Suprapubic skin (tissue), 4 donors: ENCODE measurements around the gene RSRP1. TPM values are rescaled to one million over a fixed set of nuclear protein-coding genes. Genes with fewer than 3 reads are reported as not detected.
"Not testable (repeated sequence)": the region's sequence is repeated elsewhere in the genome, so short reads cannot be mapped to it uniquely, and the experiment has no call there.

Experiments
- DNase-seq, 2 donors: peaks; one replicate each; pipeline ENCODE4 v3.0.0-alpha.2; 2019; ENCODE audit warnings: low spot score in 2 of 2
- H3K27ac ChIP-seq: fragments of 200-600 bp; sonication (generic); one replicate; pipeline ENCODE4 v1.5.1; 2019
- H3K27me3 ChIP-seq: fragments of 200-600 bp; sonication (generic); one replicate; pipeline ENCODE4 v1.5.1; 2019
- H3K36me3 ChIP-seq: fragments of 200-600 bp; sonication (generic); one replicate; pipeline ENCODE4 v1.5.1; 2019
- H3K4me1 ChIP-seq: fragments of 200-600 bp; sonication (generic); one replicate; pipeline ENCODE4 v1.5.1; 2019
- H3K4me3 ChIP-seq: fragments of 200-600 bp; sonication (generic); one replicate; pipeline ENCODE4 v1.5.1; 2019; ENCODE audit warnings: mild to moderate bottlenecking
- H3K9me3 ChIP-seq: fragments of 200-600 bp; sonication (generic); one replicate; pipeline ENCODE4 v1.5.1; 2019
- CTCF ChIP-seq, 2 donors: fragments of 200-600 bp in 1 of 2; fragments of 450-650 bp in 1 of 2; sonication (generic) in 1 of 2; IDR thresholded peaks; one replicate each; pipeline ENCODE4 v1.5.1; 2016 to 2019; ENCODE audit warnings: antibody characterized with exemption in 2 of 2, mild to moderate bottlenecking in 1 of 2, moderate library complexity in 1 of 2
- EP300 ChIP-seq: sonication (generic); formaldehyde crosslinking; IDR thresholded peaks from one replicate; pipeline ENCODE4 v1.6.1; 2017; ENCODE audit warnings: antibody characterized with exemption
- POLR2A ChIP-seq, 2 donors: fragments of 450-650 bp; IDR thresholded peaks; one replicate each; pipeline ENCODE4 v1.6.1; 2017; ENCODE audit warnings: antibody characterized with exemption in 2 of 2, mild to moderate bottlenecking in 2 of 2, moderate library complexity in 2 of 2
- POLR2AphosphoS5 ChIP-seq, 3 donors: sonication (generic); formaldehyde crosslinking; IDR thresholded peaks; one replicate each; pipeline ENCODE4 v1.6.1; 2017; ENCODE audit warnings: antibody characterized with exemption in 3 of 3
- WGBS: methylation state at CpG from one replicate; pipeline ENCODE4 v1.1.5; 2018; 5-methylcytosine and 5-hydroxymethylcytosine counted together
- total RNA-seq, 4 donors: library from RNA; depleted of rRNA; stranded (reverse); fragments of >200 nt; gene quantifications; one replicate each; pipeline ENCODE4 v1.1.0, GENCODE V29; 2016

The RSRP1 gene
- total RNA-seq = 100 to 1,000 TPM in 3 of 4 donors, 10 to 100 TPM in 1; 78.9 to 304 (median 120) TPM

- H3K27ac ChIP-seq = peak within 1 kb of the TSS; percentile 99
- 1% methylated on average over 32 of the region's 79 CpGs for WGBS
- peaks cover 31% of the 10 kb centered on the region for H3K4me1 ChIP-seq
- TF ChIP-seq POLR2A (IDR thresholded peaks at IDR 0.05) (peak; percentile 98 to 100), EP300 (no peak), CTCF (IDR thresholded peaks at IDR 0.05) (no peak), POLR2AphosphoS5 (IDR thresholded peaks at IDR 0.05) (peak; percentile 99 to 100 (median 99))
- no peaks in the 10 kb centered on the region for H3K9me3 ChIP-seq
- no peaks in the 10 kb centered on the region for H3K27me3 ChIP-seq
- DNase-seq = peak; percentile 99 to 100
- H3K36me3 ChIP-seq = peaks cover 31% of the 10 kb centered on the region
- peak within 1 kb of the TSS; percentile 80 for H3K4me3 ChIP-seq
Observed at GRCh38 chr1:25247024-25247828, at the start of gene RSRP1. RSRP1 (minus strand) TSS chr1:25247454; CDS start chr1:25246963, 491 bp downstream.

- DNase-seq = not testable (repeated sequence)
- 90% methylated on average over 2 of the region's 8 CpGs for WGBS
Observed at GRCh38 chr1:25296501-25296900, 49.2 kb upstream of the RSRP1 start.

GRCh38 chr1:25294889-25295826 lies 47.9 kb upstream of the RSRP1 start:
- not testable (repeated sequence) for H3K4me3 ChIP-seq, H3K27me3 ChIP-seq, H3K9me3 ChIP-seq, H3K36me3 ChIP-seq, H3K27ac ChIP-seq, H3K4me1 ChIP-seq, DNase-seq
- 82% methylated on average over 6 of the region's 14 CpGs for WGBS

More at GRCh38 chr1:25296501-25296900, 49.2 kb upstream of the RSRP1 start:
- not testable (repeated sequence) for H3K4me1 ChIP-seq, H3K4me3 ChIP-seq, H3K9me3 ChIP-seq, H3K27ac ChIP-seq, H3K36me3 ChIP-seq, H3K27me3 ChIP-seq

GRCh38 chr1:25293426-25293825 lies 46.2 kb upstream of the RSRP1 start:
- not testable (repeated sequence) for H3K27me3 ChIP-seq, H3K27ac ChIP-seq, H3K4me1 ChIP-seq, DNase-seq, H3K9me3 ChIP-seq, H3K36me3 ChIP-seq, H3K4me3 ChIP-seq
- WGBS = 94% methylated on average over 2 of the region's 2 CpGs

GRCh38 chr1:25290043-25290442 lies 42.8 kb upstream of the RSRP1 start:
- H3K27ac ChIP-seq, H3K9me3 ChIP-seq, H3K27me3 ChIP-seq, H3K4me1 ChIP-seq, H3K36me3 ChIP-seq, H3K4me3 ChIP-seq, DNase-seq: not testable (repeated sequence)
- WGBS = 16% methylated on average over 5 of the region's 6 CpGs

GRCh38 chr1:25288573-25289101 lies 41.4 kb upstream of the RSRP1 start:
- H3K27me3 ChIP-seq, H3K36me3 ChIP-seq: not testable (repeated sequence)
- WGBS = 64% methylated on average over 3 of the region's 8 CpGs

GRCh38 chr1:25287164-25287563 lies 39.9 kb upstream of the RSRP1 start:
- DNase-seq = not testable (repeated sequence)

More at GRCh38 chr1:25288573-25289101, 41.4 kb upstream of the RSRP1 start:
- H3K4me1 ChIP-seq, H3K27ac ChIP-seq, H3K4me3 ChIP-seq, DNase-seq, H3K9me3 ChIP-seq: not testable (repeated sequence)

GRCh38 chr1:25285862-25286261 lies 38.6 kb upstream of the RSRP1 start:
- 87% methylated on average over 3 of the region's 3 CpGs for whole genome bisulfite sequencing
- not testable (repeated sequence) for DNase-seq, H3K27ac ChIP-seq, H3K27me3 ChIP-seq, H3K4me1 ChIP-seq, H3K9me3 ChIP-seq, H3K36me3 ChIP-seq, H3K4me3 ChIP-seq

More at GRCh38 chr1:25287164-25287563, 39.9 kb upstream of the RSRP1 start:
- H3K36me3 ChIP-seq, H3K9me3 ChIP-seq, H3K4me1 ChIP-seq, H3K27me3 ChIP-seq, H3K27ac ChIP-seq, H3K4me3 ChIP-seq: not testable (repeated sequence)
- WGBS = 92% methylated on average over 3 of the region's 6 CpGs

GRCh38 chr1:25279693-25280111 lies 32.4 kb upstream of the RSRP1 start:
- H3K4me3 ChIP-seq, H3K9me3 ChIP-seq, H3K27ac ChIP-seq, H3K36me3 ChIP-seq, DNase-seq, H3K27me3 ChIP-seq, H3K4me1 ChIP-seq: not testable (repeated sequence)
- 77% methylated on average over 3 of the region's 5 CpGs for WGBS

- H3K27ac ChIP-seq, DNase-seq, H3K9me3 ChIP-seq, H3K27me3 ChIP-seq, H3K4me1 ChIP-seq, H3K36me3 ChIP-seq, H3K4me3 ChIP-seq: not testable (repeated sequence)
- WGBS = 60% methylated on average over 1 of the region's 8 CpGs
Observed at GRCh38 chr1:25278790-25279189, 31.5 kb upstream of the RSRP1 start.

- H3K9me3 ChIP-seq = not testable (repeated sequence)
Observed at GRCh38 chr1:25278358-25278757, 31.1 kb upstream of the RSRP1 start.

GRCh38 chr1:25277295-25277694 lies 30.0 kb upstream of the RSRP1 start:
- H3K4me1 ChIP-seq, H3K27me3 ChIP-seq: not testable (repeated sequence)
- 100% methylated on average over 1 of the region's 1 CpG for WGBS

More at GRCh38 chr1:25278358-25278757, 31.1 kb upstream of the RSRP1 start:
- H3K4me3 ChIP-seq, H3K27ac ChIP-seq, H3K27me3 ChIP-seq, DNase-seq, H3K4me1 ChIP-seq, H3K36me3 ChIP-seq: not testable (repeated sequence)
- whole genome bisulfite sequencing = 46% methylated on average over 2 of the region's 2 CpGs

More at GRCh38 chr1:25277295-25277694, 30.0 kb upstream of the RSRP1 start:
- not testable (repeated sequence) for H3K27ac ChIP-seq, DNase-seq, H3K9me3 ChIP-seq, H3K36me3 ChIP-seq, H3K4me3 ChIP-seq
